ENCODE data around the gene ANKS4B.
"Not testable (repeated sequence)": the region's sequence is repeated elsewhere in the genome, so short reads cannot be mapped to it uniquely, and the experiment has no call there.

The ANKS4B gene

DNA sequence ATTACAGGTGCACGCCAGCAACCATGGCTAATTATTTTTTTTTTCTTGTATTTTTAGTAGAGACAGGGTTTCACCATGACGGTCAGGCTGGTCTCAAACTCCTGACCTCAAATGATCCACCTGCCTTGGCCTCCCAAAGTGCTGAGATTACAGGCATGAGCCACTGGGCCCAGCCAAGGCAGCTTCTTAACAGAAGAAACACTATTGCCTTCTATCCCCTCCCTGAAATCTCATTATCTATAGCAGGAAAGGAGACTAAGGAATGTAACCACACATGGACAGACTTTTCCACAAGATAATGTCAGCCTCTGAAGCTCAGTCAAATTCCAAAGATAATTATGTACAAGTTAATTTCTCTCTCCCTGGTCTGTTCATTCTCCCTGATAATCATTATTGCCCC, 16.4 kb upstream of the ANKS4B start:
- DNase-seq (ENCODE audit: extremely low read depth in 1 of 2, low read depth in 1 of 2), result no peak

DNA sequence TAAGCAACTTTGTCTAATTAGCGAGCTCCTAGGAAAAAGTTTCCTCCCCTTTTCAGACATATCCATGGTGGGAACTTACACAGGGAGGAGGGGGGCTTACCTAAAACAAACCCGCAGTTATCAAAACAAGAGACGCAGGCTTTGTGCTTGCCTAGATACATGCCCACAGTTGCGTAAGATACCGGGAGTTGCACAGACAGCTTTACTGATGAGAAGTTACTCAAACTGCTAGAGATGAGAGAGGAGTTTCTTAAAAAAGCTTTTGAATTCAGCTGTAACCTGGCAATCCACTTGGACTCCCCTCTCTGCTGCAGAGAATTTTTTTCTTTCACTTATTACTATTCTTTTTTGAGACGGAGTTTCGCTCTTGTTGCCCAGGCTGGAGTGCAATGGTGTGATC, 15.3 kb upstream of the ANKS4B start:
- DNase-seq (ENCODE audit: extremely low read depth in 1 of 2, low read depth in 1 of 2), result no peak

DNA sequence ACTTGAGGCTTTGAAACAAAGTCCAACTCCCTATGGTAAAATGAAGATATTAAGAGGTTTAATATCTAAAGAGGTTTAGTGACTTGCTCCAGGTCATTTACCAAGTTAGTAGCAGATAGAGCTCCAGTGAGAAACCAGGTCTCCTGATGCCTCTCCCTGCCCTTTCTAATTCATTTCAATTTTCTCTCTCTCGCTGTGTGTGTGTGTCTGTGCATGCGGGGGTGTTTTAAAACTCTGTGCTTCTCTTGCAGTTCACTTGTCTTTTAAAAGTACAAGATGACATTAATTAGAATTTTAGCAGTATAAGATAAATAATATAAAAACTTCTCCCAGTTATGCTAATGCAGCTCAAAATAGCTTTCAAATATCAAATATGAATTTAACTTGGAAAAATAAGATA, 13.9 kb upstream of the ANKS4B start:
- DNase-seq (ENCODE audit: extremely low read depth in 1 of 2, low read depth in 1 of 2), result no peak

DNA sequence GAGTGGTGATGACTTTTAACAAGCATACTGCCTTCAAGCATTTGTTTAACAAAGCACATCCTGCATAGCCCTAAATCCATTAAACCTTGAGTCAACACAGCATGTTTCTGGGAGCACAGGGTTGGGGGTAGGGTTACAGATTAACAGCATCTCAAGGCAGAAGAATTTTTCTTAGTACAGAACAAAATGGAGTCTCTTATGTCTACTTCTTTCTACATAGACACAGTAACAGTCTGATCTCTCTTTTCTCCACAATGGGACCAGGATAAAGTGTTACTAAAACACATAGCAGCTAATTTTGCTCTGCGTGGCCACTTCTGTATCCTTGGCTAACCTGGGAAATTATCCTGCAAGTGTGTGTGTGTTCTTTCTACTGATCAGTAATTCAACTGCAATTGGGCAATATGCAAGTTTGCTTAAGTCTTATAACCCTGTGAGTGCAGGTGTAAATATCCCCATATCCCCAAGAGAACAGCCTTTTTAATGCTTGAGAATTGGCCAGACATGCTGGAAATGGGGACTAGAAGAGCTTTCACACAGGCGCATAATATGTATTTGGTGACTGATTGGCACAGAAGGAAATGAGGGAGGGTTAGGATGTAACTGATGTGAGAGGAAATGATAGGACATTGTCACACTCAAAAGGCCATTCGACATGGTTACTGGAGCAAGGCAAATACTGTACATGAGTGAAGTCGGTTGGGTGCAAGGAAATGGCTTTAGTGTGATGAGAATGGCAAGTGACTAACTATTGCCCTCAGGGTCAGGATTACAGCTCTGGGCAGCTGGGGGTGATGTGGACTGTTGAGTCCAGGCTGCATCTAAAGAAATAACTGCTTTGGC, 10.8 kb upstream of the ANKS4B start:
- DNase-seq (ENCODE audit: extremely low read depth in 1 of 2, low read depth in 1 of 2), result no peak

DNA sequence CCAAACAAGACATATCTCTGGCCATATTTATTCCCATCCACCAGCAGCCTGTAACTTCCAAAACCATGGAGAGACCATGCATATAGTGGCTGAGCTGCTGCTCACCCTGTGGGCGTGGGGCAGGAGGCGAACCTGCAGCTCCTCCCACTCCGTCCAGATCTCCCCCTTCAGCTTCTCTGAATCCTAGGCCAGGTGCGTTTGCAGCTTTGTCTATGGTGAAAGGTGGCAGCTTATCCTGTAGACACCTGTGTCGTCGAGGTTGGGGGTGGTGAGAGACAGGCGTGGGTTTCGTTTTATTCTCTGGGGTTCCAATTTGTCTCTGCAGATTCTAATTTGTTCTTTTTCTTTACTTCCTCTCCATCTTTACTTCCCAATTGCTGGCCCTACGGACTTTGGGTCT, 9.7 kb upstream of the ANKS4B start:
- DNase-seq (ENCODE audit: extremely low read depth in 1 of 2, low read depth in 1 of 2), result no peak

DNA sequence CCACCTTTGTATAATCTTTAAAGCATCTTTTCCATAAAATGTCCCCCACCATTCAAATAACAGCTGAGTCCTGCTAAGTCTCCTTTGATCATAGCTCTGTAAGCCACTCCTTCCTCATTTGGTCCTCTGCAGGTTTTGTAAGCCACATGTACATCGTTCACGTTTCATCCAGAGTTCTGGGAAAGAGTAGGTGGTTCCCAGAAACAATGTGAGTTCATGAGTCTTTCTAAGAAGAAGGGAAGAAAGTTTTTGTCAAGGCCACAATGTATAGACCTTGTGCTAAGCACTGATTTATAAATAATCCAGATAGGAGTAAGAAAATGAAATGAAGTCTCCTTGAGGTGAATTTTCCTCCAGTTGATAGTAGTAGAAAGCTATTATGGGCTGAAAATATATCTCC, 8.7 kb upstream of the ANKS4B start:
- DNase-seq (ENCODE audit: extremely low read depth in 1 of 2, low read depth in 1 of 2), result no peak

DNA sequence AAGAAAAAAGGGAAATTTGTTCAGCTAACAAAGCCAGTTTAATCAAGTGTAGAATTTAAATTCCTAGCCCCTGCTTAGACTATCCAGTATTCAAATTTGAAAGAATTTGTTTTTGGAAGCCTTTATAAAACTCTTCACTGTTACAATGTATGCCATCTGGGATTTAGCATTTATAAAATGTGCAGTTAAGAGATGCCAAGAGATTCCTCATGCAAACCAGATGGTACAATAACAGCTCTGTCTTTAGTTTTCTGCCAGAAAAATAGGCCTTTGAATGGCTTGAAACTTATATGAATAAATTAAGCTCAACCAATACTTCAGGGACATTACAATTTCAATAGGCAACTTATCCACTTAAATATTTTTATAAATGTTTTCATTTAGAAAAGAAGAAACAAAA, 6.8 kb upstream of the ANKS4B start:
- DNase-seq (ENCODE audit: extremely low read depth in 1 of 2, low read depth in 1 of 2), result no peak

DNA sequence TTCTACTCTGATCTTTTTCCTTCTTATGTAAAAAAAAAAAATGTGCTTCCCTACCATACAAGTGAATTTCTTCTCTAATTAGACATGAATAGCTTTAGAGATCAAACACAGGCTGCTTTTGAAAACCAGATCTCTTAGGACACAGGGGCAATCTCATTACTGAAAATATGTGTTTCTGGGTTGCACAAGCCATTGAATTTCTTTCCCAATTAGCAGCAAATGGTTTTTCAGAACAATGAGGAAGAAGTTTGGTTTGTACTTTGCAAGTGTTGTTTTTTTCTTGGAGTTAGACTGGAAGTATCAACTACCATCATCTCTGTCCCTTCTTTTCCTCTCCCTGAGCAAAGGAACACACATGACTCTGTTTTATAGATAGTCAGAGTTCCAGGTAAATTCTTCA, 5.6 kb upstream of the ANKS4B start:
- DNase-seq (ENCODE audit: extremely low read depth in 1 of 2, low read depth in 1 of 2), result no peak

DNA sequence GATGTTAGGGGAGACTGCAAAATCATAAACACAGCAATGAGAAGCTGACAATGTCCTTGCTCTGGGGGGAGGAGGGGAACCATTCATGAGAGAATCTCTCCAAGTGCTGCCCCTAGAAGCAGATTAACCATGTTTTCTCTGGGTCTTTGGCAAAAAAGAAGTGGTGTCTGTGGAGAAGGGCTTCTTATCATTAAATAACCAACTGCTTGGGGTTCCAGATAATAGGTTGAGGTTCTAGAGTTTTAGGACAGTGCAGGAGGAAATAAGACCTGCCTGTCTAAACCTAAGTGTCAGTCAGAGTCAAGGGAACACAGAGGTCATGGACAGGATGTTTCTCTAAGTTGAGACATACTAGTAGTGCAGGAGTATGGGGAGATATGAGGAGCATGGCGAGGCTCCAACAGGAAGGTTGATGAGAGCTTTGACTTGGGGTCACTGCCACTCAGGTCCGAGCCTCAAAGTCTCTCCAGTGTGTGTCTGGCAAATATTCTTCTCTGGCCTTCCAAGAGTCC, 5.1 kb upstream of the ANKS4B start:
- DNase-seq (ENCODE audit: extremely low read depth in 1 of 2, low read depth in 1 of 2), result no peak

DNA sequence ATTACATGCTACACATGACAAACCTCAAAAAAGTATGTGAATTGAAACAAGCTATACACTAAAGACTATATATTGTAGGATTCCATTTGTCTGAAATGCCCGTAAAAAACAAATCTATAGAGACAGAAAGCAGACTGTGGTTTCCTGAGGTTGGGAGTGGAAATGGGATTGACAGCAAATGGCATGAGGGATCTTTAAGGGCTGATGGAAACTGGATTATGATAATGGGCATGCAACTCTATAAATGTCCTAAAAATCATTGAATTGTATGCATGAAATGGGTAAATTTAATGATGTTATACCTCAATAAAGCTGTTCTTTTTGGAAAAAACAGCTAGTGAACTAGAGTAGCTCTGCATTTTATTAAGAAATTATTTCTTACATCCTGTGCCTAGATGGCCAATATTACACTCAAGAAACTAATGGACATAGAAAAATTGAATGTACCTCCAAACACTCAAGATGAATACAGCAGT, 416 bp upstream of the ANKS4B start:
- no peak for DNase-seq (ENCODE audit: extremely low read depth in 1 of 2, low read depth in 1 of 2)

DNA sequence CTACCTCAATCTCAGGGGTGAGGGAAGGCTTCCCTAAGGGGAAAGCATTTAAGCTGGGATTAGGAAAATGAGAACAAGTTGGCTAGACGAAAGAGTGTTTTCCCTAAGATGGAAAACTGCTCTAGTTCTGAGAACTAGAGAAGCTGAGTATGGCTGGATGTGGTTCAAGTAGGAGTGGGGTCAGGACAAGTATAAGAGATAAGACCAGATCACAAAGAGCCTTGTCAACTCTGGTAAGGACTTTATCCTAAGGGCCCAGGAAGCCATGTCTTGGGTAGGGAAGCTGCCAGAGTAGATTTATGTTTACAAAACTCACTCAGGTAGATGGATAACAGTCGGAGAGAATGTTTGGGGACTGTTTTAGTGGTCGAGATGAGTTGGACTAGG, 1.7 kb downstream of the ANKS4B start:
- DNase-seq (ENCODE audit: extremely low read depth in 1 of 2, low read depth in 1 of 2), result no peak

DNA sequence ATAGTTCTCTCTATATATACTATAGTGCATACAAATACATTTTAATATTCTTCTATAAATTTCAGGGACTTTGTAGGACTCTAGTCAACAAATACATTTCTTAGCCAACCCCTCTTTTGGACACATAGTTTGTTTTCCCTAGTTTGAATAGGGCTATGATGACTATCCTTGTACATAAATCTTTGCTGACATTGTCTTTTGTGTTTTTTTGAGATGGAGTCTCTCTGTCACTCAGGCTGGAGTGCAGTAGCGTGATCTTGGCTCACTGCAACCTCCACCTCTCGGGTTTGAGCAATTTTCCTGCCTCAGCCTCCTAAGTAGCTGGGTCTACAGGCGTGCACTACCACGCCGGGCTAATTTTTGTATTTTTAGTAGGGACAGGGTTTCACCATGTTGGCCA, 3.3 kb downstream of the ANKS4B start:
- no peak for DNase-seq (ENCODE audit: extremely low read depth in 1 of 2, low read depth in 1 of 2)

DNA sequence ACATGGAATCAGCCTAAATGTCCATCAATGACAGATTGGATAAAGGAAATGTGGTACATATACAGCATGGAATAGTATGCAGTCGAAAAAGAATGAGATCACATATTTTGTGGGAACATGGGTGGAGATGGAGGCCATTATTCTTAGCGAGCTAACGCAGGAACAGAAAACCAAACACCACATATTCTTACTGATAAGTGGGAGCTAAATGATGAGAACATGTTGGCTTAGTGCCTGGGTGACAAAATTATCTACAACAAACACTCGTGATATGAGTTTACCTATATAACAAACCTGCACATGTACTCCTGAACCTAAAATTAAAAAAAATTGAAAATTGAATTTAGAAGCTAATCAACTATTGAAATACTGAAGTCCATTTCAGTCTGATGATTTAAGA, 6.1 kb downstream of the ANKS4B start:
- DNase-seq (ENCODE audit: extremely low read depth in 1 of 2, low read depth in 1 of 2), result no peak

DNA sequence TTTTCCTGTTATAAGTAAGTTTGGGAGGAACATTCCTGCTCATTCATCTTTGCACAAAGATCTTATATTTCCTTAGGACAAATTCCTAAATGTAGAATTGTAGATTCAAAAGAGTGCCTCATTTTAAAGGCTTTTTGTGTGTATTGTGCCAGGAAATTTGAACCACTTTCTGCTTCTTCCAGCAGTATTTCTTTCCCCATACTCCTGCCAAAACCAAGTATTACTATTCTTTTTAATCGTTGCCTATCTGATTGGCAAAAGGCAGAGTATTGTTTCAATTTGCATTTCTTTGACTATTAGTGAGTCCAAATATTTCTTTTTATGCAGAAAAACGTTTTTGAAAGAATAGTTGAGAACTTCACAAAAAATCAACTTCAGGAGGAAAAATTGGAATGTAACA, 9.3 kb downstream of the ANKS4B start:
- no peak for DNase-seq (ENCODE audit: extremely low read depth in 1 of 2, low read depth in 1 of 2)

DNA sequence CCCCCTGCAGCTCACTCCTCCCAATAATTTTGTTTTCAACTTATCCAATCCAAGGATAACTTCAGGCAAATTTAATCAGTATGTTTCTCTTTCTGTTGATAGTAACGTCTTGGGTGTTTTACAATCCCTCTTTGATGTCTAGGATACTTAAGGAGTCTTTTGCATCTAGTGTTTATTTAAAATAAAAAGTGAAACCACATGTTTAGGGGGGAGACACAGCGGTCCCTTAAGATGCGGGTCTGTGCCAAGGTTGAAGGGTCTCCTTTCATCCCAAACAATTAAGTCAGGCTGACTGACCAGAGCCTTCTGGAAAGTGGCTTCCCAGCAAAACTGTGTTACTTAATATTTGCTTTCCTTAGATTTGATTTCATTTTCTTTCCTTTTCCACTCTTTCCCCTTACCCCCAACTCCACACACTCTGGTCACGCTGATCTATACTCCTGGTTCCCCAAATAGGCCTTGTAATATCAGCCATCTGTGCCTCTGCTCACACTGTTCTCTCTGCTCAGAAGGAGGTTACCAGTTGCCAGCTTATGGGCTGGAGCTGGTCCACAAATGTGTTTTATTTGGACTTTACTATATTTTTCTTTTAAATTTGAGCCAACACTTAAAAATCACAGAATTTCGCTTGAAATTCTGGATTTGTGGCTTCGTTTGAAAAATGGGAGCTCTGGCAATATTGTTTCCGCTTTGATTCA, 11.2 kb downstream of the ANKS4B start:
- no peak for DNase-seq (ENCODE audit: extremely low read depth in 1 of 2, low read depth in 1 of 2)

DNA sequence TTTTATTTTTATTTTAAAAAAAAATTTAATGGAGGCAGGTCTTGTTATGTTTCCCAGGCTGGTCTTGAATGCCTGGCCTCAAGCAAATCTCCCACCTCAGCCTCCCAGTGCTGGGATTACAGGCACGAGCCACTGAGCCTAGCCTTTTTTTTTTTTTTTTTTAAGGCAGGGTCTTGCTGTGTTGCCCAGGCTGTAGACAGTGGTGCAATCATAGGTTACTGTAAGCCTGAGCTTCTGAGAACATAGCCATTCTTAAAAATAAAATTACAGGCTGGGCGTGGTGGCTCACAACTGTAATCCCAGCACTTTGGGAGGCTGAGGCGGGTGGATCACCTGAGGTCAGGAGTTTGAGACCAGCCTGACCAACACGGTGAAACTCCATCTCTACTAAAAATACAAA, 14.7 kb downstream of the ANKS4B start:
- DNase-seq (ENCODE audit: extremely low read depth in 1 of 2, low read depth in 1 of 2), result not testable (repeated sequence)

DNA sequence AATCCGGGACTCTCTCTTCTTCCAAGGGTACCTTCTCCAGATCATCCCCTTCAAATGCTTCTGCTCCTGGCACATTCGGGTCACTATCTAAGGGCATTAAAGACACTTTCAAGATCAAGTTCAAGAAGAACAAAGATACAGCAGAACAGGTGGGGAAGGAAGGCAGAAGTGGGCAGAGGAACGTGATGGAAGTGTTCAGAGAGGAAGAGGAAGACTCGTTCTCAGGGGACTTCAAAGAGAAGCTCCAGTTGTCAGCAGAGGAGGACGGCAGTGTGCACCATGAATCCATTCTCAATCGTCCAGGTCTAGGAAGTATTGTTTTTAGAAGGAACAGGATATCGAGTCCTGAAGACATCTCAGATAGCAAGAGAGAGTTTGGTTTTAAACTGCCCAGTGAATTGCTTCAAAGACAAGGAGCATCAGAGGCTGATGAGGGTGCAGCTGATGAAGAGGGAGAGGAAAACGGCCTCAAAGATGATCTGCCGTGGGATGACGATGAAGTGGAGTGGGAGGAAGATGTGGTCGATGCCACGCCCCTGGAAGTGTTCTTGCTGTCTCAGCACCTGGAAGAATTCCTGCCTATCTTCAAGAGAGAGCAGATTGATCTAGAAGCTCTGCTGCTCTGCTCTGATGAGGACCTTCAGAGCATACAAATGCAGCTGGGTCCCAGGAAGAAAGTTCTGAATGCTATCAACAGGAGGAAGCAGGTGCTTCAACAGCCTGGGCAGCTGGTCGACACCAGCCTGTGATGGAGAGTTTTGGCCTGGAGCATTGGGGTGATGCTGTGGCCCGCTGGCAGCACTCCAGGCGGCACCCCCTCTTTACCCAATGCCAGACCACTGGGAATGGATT, 16.8 kb downstream of the ANKS4B start:
- no peak for DNase-seq (ENCODE audit: extremely low read depth in 1 of 2, low read depth in 1 of 2)

DNA sequence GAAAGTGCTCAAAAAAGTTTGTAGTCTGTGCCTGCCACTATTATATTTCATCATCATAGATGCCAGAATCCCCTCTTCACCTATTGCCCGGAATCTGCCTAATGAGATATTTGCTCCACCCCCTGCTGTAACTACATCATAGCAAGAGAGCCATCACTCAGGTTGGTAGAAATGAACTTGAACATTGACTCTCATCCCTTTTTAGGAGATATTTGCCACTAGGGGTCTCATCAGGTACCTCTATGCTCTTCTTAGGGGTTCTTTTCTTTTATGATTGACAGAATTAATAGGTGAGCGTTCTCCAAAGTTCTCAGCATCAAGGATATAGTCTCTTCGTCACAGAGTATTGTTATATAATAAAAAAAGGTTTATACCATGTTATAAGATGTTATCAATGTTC, 20.0 kb downstream of the ANKS4B start:
- DNase-seq (ENCODE audit: extremely low read depth in 1 of 2, low read depth in 1 of 2), result no peak

DNA sequence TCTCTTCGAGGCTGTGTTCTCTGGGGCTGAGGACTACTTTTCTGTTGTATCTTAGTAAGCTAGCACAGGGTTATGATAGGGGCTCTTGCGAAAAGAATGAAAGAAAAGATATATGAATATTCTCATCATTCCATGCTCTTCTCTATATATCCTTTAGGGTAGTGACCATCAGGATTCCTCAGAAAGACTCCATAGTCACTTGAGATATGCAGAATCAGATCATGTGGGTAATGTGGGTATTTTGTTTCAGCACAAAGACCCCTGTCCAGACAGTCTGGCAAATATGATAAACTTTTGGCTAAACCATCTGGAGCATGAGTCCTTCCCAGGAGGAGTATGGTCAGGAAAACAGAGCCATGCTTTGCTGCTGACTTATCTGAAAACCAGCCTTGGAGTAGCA, 23.1 kb downstream of the ANKS4B start:
- no peak for DNase-seq (ENCODE audit: extremely low read depth in 1 of 2, low read depth in 1 of 2)

DNA sequence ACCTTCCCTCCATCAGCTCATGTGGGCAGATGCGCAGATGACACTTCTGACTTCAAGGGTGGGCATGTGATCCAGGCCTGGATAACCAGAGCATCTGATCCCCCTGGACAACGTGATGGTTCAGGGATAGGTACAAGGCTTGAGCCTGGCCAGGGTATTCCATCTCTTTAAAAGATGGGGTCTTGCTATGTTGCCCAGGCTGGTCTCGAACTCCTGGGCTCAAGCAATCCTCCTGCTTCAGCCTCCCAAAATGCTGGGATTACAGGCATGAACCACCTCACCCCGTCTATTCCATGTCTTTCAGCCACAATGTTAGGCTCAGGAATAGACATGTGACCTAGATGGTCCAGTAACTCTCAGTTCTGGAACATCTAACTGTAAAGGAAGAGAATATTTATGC, 23.8 kb downstream of the ANKS4B start:
- no peak for DNase-seq (ENCODE audit: extremely low read depth in 1 of 2, low read depth in 1 of 2)
